HG03280 (cell line): Measurements from ENCODE around the gene HSCB.
"Not testable (repeated sequence)": the region's sequence is repeated elsewhere in the genome, so short reads cannot be mapped to it uniquely, and the experiment has no call there.

Experiments
- ATAC-seq: cut with Tn5 transposase; IDR thresholded peaks from one replicate; pipeline ENCODE4 v1.9.1; 2021; ENCODE audit warnings: mild to moderate bottlenecking, moderate library complexity; ENCODE audit not compliant: unreplicated experiment

The HSCB gene, protein sequence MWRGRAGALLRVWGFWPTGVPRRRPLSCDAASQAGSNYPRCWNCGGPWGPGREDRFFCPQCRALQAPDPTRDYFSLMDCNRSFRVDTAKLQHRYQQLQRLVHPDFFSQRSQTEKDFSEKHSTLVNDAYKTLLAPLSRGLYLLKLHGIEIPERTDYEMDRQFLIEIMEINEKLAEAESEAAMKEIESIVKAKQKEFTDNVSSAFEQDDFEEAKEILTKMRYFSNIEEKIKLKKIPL

DNA sequence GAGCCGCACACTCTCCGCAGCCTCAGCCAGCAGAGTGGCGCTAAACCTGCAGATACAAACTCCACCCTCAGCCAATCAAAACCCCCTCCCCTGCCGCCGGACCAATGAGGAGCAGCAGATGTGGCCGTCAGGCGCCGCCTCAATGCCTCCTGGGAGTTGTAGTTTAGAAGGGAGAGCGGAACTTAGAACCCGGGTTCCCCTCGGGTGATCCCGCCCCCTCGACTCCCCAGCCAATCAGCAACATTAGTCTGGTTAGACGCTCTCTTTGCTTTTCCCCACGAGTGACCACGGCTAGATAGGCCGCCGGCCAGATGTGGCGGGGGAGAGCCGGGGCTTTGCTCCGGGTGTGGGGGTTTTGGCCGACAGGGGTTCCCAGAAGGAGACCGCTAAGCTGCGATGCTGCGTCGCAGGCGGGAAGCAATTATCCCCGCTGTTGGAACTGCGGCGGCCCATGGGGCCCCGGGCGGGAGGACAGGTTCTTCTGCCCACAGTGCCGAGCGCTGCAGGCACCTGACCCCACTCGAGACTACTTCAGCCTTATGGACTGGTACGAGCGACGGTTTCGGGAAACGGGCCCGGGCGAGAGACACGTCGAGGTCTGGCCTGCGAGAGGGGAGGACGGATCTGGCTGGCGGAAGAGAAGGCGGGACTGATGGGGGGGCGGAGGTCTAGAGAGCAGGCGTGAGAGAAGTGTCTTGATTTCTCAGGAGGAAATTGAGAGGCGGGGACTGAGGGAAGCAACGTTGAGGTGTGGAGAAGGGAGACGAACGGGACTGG is at the start of gene HSCB, which contains the start of gene CHEK2:
TSS of gene HSCB (plus strand) at position 255 of the 777 bp plus-strand sequence. CDS start at position 312, 57 bp downstream.
TSS of gene CHEK2 (minus strand) at position 36 of the 777 bp plus-strand sequence. CDS start 7,099 bp downstream, outside the sequence.
- ATAC-seq = peak; percentile 90

DNA sequence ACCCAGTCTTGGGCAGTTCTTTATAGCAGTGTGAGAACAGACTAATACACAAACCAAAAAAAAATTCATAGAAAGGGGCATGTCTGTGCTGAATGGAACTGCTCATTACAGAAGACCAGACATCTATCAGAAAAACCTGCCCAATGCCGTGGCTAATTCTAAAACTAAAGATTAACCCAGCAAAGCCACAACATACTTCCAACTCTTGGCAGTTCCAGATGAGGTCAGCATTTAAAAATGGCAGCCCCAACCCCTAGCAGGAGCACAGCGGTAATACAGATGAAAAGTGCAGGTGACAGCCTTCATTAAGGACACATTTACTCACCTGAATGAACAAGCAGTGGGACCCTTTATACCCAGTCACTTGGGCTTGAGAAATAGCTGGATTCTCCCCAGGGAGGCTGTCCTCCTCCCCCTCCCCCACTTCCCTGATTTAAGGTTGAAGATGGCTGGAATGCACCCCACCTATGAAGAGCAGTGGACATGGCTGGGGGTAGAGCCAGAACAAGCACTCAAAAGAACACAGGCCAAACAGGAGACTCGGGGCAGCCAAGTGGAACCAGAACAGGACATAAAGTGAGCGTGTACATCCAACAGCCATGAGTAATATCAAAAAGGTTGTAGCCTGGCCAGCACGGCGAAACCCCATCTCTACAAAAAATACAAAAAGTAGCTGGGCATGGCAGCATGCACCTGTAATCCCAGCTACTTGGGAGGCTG is 48.6 kb upstream of the HSCB start:
- ATAC-seq = not testable (repeated sequence)

DNA sequence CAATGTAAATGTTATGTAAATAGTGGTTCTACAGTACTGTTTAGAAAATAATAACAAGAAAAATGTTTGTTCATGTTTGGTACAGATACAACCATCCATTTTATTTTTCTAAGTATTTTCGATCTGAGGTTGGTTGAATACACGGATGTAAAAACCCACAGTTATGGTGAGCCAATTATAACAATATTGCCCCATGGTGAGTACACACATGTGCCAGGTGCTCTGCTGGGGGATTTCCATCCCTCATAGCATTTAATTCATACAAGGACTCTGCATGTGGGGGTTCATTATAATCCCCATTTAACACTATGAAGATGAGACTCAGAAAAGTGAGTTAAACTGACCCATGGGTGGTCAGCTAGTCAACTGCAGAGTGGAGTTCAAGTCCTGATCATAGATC is 38.9 kb upstream of the HSCB start:
- ATAC-seq = no peak

DNA sequence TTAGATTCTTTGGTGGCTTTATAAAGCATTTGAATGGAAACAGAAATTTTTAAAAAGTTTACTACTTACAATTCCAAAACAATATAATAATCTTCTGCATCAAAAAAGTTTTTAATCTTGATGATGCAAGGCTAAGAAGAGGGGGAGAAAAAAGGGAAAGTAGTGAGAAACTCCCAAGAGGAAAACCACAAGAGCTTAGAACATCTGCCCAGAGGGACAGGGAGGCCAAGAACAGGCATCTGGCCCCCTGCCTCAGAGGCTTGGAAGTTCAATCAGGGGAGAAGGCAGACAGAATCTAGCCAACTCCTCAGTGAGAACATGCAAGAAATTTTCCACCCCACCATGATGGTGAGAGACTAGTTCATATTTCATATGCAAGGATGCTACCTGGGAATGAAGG is 38.4 kb upstream of the HSCB start:
- no peak for ATAC-seq

DNA sequence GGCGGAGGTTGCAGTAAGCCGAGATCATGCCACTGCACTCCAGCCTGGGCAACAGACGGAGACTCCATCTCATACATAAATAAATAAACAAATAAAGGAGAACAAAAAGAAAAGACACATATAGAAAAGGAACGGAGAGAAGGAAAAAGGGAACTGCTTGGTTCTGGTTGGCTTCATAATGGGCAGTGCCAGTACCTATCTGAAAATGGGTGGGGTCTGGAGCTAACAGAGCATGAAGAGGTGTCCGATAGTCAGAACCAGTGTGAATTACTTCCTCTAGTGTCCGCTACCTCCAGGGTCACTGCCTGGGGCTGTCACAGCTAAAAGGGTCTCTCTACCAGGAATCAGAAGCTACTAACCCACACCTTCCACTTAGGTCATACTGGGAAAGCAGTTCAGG is 35.0 kb upstream of the HSCB start:
- no peak for ATAC-seq

DNA sequence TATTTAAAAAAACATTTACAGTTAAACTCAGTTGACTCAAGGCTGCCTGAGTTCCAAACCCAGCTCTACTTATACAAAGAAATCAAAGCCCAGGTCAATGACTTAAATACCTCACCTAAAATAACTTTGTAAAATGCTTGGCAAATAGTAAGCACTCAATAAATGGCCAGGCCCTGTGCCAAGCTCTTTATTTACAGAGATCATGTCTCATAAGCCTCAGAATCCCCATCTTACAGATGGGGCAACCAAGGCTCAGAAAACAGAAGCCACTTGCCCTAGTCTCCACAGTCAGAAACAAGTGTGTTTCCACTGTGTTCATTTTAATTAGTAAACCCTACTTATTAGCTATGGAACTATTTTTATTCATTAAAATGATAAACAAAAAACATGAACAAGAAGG is 31.7 kb upstream of the HSCB start:
- ATAC-seq = no peak

DNA sequence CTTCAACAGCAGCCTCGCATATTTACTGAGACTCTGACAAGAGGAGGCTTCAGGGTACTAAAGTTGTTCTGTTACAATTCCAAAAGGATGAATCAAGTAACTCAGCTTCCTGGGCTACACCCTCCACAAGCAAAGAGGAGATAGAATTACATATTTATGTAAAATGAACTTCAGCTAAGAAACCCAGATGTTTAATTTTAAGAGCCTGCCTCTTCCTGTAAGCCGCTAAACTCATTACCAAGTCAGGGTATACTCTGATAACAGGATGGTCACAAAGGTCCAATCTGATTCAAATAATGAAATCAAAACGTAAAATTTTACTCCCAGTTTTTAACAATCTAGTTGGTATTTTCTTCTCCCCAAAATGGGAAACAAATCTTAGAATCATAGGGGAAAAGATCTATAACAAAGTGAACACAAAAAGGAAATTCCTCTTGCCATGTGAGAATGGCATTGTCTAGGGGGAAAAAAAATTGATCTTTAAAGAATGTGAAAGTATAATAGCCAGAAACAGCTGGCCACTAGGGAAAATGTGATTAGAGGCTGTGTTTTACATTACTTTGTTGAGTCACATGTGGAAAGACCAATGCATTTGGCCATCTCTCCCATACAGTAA is 31.2 kb upstream of the HSCB start:
- no peak for ATAC-seq

DNA sequence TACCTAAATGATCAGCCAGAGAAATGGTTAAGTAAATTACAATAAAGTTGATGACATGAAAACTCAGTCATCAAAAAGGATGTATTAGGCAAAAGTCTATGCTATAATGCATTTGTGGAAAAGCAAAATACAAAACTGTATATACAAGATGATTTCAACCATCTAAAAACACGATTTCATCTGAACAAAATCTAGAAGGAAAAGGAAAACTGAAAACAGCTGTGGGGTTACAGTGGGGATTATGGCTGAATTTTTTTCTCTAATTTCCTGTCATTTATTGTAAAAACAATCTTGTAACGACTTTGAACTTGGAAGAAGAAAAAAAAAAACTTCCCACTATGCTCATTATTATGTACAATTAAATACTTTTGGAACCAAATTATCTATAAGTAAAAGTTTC is 30.5 kb upstream of the HSCB start:
- no peak for ATAC-seq

DNA sequence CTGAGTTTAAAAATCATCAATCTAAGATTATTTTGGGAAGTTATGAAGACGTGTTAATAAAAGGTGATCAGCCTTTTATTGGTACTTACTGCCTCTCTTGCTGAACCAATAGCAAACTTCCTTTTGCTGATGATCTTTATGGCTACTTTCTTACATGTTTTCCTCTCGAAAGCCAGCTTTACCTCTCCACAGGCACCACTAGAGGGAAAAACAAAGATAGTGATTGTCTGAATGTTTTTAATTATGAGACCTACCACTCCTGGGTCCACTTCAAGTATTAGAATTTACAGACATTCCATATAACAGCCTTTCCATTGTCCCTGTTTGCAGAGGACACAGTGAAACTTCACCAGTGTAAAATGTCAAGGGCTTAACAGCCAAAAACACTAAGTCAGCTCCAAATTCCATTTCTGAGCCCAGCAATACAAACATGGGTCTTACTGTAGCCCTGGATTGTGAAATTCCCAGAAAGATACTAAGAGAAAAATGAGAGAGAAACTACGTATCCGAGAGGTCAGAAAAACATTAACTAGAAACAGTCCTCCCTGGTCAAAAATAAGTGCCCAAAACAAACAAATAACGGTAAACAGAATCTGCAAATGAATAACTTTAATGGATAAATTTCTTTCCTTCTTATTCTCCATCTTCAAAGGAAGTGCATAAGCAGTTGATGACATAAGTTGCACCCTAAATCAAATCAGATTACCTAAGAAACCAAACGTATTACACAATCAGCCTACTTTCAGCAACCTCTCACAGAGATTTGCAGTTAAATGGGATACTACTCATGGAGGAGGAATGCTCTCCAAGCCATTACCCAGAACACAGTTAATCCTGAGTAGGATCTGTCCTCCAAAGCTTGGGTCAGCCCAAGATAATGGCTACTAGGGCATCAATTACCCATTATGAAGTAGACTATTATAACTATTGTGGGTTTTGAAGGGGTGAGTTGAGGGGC is 29.7 kb upstream of the HSCB start:
- no peak for ATAC-seq

DNA sequence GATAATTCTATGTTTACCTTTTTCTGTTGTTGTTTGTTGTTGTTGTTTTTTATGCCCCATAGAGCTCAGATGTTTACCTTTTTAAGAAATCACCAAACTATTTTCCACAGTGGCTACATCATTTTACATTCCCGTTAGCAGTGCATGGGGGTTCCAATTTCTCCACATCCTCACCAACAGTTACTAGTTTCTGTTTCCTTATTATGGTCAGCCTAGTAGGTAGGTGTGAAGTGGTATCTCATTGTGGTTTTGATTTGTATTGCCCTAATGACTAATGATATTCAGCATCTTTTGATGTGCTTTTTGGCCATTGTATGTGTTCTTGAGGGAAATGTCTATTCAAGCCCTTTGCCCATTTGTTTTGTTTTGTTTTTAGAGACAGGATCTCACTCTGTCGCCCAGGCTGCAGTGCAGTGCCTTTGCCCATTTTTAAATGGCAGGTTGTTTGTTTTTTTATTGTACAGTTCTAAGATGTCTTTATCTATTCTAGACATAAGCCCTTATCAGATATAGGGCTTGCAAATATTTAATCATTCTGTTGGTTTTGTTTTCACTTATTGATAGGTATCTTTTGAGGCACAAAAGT is 27.7 kb upstream of the HSCB start:
- no peak for ATAC-seq

DNA sequence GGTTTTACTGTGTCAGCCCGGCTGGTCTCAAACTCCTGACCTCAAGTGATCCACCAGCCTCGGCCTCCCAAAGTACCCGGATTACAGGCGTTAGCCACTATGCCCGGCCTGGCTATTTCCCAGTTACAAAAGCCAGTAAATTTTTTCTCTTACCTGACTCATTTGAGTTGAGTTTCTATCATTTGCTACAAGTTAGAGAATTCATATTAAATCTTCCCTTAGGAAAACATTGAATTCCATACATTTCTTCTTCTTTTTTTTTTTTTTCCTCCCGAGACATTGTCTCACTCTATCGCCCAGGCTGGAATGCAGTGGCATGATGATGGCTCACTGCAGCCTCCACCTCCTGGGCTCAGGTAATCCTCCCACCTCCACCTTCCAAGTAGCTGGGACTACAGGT is 26.2 kb upstream of the HSCB start:
- ATAC-seq = no peak

DNA sequence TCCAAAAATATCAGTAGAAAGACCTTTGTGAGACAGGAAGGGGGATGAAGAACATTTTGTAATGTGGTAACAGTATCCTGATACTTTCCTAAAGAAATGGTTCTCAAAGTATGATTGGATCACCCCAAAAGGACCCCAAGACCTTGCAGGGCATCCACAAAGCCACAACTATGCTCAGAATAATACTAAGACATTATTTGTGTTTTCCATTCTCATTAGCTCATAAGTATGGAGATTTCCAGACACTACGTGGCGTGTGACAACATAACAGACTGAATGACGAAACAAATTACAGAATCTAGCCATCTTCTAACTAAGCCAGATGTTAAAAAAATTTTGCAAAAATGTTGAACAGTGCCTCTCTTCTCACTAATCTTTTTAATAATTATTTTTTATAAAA is 25.2 kb upstream of the HSCB start:
- no peak for ATAC-seq

DNA sequence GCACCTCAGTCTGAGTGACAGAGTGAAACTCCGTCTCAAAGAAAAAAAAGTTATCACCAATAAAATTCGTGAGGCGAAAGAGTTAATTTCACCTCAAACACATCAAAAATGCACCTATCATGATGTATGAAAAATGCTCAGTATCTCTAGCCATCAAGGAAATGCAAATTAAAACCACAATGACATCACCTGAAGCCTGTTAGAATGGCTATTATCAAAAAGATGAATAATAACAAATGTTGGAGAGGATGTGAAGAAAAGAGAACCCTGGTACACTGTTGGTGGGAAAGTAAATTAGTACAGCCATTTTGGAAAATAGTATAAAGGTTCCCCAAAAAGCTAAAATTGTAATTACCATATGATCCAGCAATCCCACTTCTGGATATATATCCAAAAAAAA is 23.8 kb upstream of the HSCB start:
- ATAC-seq = no peak

DNA sequence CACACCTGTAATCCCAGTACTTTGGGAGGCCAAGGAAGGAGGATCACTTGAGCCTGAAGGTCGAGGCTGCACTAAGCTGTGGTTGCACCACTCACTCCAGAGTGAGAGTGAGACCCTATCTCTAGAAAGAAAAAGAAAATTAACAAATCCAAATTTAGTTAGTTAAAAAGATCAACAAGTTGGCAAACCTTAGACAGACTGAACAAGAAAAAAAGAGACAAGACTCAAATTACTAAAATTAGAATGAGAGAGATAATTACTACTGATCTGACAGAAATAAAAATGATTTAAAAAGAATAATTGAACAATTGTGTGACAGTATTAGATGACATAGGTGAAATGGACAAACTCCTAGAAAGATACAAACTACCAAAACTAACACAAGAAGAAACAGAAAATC is 13.8 kb upstream of the HSCB start:
- no peak for ATAC-seq

DNA sequence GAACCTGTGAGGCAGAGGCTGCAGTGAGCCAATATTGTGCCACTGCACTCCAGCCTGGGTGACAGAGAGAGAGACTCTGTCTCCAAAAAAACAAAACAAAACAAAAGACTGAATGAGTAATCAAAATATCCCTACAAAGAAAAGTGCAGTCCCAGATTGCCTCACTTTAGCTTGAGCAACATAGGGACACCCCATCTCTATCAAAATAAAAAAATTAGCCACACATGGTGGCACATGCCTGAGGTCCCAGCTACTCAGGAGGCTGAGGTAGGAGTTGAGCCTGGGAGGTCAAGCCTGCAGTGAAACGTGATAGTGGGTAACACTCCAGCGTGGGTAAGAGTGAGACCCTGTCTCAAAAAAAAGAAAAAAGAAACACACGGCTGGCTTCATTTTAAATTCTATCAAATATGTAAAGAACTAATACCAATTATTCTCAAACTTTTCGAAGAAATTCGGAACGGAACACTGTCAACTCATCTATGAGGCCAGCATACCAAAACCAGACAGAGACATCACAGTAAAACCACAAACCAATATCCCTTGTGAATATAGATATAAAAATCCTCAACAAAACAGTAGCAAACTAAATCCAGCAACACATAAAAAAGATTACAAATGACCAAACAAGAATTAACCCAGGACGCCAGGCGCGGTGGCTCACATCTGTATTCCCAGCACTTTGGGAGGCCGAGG is 13.1 kb upstream of the HSCB start:
- no peak for ATAC-seq

DNA sequence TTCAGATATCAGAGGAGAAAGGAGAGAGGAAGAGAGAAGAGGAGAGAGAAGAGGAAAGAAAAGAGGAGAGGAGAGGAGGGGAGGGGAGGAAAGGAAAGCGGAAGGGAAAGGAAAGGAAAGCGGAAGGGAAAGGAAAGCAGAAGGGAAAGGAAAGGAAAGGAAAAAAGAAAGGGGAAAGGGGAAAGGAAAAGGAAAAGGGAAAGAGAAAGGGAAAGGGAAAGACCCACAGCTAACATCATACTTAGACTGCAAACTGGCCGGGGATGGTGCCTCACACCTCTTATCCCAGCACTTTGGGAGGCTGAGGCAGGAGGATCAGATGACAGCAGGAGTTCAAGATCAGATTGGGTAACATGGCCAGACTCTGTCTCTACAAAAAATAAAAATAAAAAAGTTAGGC is 11.7 kb upstream of the HSCB start:
- ATAC-seq = no peak

DNA sequence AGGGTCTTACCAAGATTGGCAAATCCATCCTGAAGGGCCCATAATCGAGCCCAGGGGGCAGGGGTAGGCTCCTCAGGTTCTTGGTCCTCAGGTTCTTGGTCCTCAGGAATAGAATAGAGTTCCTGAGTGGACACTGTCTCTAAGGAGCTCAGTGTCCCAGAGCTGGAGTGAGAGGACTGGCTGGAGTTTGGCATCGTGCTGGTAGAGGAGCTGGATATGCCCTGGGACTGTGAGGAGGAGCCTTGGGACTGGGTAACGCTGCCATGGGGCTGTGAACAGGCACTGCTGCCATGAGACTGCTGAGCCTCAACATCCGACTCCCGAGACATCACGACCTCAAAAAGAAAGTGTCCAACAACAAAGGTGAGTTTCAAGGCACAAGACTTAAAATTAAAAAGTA is 7.4 kb upstream of the HSCB start:
- ATAC-seq = no peak

DNA sequence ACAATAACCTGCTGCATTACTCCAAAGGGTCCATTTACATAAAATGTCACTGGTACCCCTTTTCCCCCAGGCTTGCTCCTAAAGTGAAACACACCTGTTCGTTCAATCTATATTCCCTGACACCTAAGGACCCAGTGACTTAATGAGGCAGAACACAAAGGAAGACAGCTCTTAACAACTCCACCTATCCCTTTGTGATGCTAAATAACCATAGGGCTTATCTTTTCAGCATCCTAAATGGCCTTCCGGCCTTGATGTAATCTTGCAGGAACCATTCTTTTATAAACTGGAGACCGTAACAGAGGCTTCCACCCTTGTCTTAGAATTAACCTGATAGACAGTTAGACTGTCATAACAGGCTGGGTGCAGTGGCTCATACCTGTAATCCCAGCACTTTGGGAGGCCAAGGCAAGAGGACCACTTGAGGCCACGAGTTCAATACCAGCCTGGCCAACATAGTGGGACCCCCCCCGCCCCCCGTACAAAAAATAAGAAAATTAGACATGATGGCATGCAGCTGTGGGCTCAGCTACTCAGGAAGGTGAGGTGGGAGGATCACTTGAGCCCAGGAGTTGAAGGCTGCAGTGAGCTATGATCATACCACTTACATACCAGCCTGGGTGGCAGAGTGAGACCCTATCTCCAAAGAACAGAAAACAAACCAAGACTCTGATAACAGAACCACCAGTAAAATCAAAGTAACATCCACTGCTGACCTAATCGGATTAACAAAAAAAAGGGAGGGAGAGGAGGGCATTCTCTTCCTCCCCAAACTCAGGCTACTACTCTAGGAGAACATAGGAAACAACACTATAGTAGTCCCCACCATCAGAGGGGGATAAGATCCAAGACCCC is 5.3 kb upstream of the HSCB start:
- ATAC-seq = no peak
